ENCODE data around the gene HSD11B1L.

DNA sequence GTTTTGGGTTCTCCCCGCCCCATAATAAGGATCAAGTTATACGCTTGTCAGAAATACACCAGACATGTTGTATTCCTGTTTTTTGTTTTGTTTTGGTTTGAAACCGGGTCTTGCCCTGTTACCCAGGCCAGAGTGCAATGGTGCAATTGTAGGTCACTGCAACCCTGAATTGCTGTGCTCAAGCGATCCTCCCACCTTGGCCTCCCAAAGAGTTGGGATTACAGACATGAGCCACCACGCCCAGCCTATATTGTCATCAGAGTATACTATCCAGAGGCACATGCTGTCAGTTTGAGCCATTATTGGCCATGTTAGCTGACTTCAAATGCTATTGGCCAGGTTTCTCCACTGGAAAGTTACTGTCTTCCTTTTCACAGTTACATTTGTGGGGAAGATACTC lies 48.2 kb upstream of the HSD11B1L start:
- TF ChIP-seq, protein P1, sequence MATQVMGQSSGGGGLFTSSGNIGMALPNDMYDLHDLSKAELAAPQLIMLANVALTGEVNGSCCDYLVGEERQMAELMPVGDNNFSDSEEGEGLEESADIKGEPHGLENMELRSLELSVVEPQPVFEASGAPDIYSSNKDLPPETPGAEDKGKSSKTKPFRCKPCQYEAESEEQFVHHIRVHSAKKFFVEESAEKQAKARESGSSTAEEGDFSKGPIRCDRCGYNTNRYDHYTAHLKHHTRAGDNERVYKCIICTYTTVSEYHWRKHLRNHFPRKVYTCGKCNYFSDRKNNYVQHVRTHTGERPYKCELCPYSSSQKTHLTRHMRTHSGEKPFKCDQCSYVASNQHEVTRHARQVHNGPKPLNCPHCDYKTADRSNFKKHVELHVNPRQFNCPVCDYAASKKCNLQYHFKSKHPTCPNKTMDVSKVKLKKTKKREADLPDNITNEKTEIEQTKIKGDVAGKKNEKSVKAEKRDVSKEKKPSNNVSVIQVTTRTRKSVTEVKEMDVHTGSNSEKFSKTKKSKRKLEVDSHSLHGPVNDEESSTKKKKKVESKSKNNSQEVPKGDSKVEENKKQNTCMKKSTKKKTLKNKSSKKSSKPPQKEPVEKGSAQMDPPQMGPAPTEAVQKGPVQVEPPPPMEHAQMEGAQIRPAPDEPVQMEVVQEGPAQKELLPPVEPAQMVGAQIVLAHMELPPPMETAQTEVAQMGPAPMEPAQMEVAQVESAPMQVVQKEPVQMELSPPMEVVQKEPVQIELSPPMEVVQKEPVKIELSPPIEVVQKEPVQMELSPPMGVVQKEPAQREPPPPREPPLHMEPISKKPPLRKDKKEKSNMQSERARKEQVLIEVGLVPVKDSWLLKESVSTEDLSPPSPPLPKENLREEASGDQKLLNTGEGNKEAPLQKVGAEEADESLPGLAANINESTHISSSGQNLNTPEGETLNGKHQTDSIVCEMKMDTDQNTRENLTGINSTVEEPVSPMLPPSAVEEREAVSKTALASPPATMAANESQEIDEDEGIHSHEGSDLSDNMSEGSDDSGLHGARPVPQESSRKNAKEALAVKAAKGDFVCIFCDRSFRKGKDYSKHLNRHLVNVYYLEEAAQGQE (IDR thresholded peaks at IDR 0.05; ENCODE audit: insufficient read depth in 1 of 2, low read depth in 2 of 2, low read length in 2 of 2): no peak
- no peak for TF ChIP-seq TAF1 (IDR thresholded peaks at IDR 0.05; ENCODE audit: borderline replicate concordance, insufficient read depth, low read length)
